RPMI8226 (cell line): ENCODE data around the gene REXO1.

ENCODE experiments used
- DNase-seq: peaks from one replicate; pipeline ENCODE4 v3.0.0-alpha.2; 2015

Gene REXO1

GRCh38 chr19:1845642-1846041, 2.6 kb downstream of the REXO1 start:
- no peak for DNase-seq

- DNase-seq = no peak
Measured at GRCh38 chr19:1845125-1845515, 3.2 kb downstream of the REXO1 start.

GRCh38 chr19:1844513-1845124, 3.7 kb downstream of the REXO1 start:
- DNase-seq = no peak

- DNase-seq = no peak
Measured at GRCh38 chr19:1843646-1844394, 4.5 kb downstream of the REXO1 start.

GRCh38 chr19:1843116-1843515, 5.2 kb downstream of the REXO1 start:
- no peak for DNase-seq

GRCh38 chr19:1841209-1841924, 6.9 kb downstream of the REXO1 start:
- DNase-seq = no peak

GRCh38 chr19:1840541-1841115, 7.7 kb downstream of the REXO1 start:
- no peak for DNase-seq

GRCh38 chr19:1839658-1840540, 8.4 kb downstream of the REXO1 start:
- no peak for DNase-seq

- DNase-seq = peak; percentile 24
Measured at GRCh38 chr19:1837625-1838105, 10.6 kb downstream of the REXO1 start.

GRCh38 chr19:1837222-1837565, 11.1 kb downstream of the REXO1 start:
- DNase-seq = no peak

- DNase-seq = no peak
Measured at GRCh38 chr19:1836458-1837221, 11.6 kb downstream of the REXO1 start.

- no peak for DNase-seq
Measured at GRCh38 chr19:1833540-1833939, 14.7 kb downstream of the REXO1 start.

- no peak for DNase-seq
Measured at GRCh38 chr19:1832046-1832663, 16.1 kb downstream of the REXO1 start.

- DNase-seq = no peak
Measured at GRCh38 chr19:1830978-1831377, 17.3 kb downstream of the REXO1 start.

GRCh38 chr19:1830568-1830967, 17.7 kb downstream of the REXO1 start:
- DNase-seq = no peak

GRCh38 chr19:1829958-1830357, 18.3 kb downstream of the REXO1 start:
- DNase-seq = no peak

- no peak for DNase-seq
Measured at GRCh38 chr19:1828279-1829238, 19.7 kb downstream of the REXO1 start.

- no peak for DNase-seq
Measured at GRCh38 chr19:1827566-1828278, 20.6 kb downstream of the REXO1 start.
